Measurements from ENCODE around the gene CTRL. TPM values are rescaled to one million over a fixed set of nuclear protein-coding genes. Genes with fewer than 3 reads are reported as not detected.
"Not testable (repeated sequence)": the region's sequence is repeated elsewhere in the genome, so short reads cannot be mapped to it uniquely, and the experiment has no call there.

CTRL gene
- total RNA-seq, 1 donor from 2014 or later: 2.8 TPM

- TF ChIP-seq, protein P1, sequence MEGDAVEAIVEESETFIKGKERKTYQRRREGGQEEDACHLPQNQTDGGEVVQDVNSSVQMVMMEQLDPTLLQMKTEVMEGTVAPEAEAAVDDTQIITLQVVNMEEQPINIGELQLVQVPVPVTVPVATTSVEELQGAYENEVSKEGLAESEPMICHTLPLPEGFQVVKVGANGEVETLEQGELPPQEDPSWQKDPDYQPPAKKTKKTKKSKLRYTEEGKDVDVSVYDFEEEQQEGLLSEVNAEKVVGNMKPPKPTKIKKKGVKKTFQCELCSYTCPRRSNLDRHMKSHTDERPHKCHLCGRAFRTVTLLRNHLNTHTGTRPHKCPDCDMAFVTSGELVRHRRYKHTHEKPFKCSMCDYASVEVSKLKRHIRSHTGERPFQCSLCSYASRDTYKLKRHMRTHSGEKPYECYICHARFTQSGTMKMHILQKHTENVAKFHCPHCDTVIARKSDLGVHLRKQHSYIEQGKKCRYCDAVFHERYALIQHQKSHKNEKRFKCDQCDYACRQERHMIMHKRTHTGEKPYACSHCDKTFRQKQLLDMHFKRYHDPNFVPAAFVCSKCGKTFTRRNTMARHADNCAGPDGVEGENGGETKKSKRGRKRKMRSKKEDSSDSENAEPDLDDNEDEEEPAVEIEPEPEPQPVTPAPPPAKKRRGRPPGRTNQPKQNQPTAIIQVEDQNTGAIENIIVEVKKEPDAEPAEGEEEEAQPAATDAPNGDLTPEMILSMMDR (IDR thresholded peaks at IDR 0.05; ENCODE audit: partially characterized antibody, unreplicated experiment): no peak
- H3K4me1 Mint-ChIP-seq (ENCODE audit: low read depth, unreplicated experiment): peaks cover 5% of the 10 kb centered on the region
- H3K4me3 Mint-ChIP-seq (ENCODE audit: unreplicated experiment): no peak overlapping the region
- H3K9me3 Mint-ChIP-seq (ENCODE audit: unreplicated experiment): peaks cover 7% of the 10 kb centered on the region
- peaks cover 7% of the 10 kb centered on the region for H3K27me3 Mint-ChIP-seq (ENCODE audit: unreplicated experiment)
- H3K36me3 Mint-ChIP-seq (ENCODE audit: unreplicated experiment): no peaks in the 10 kb centered on the region
- no peak overlapping the region for H3K27ac Mint-ChIP-seq (ENCODE audit: unreplicated experiment)
- no peak for DNase-seq
Measured at GRCh38 chr16:67941469-67942199, 10.0 kb upstream of the CTRL start.

DNA sequence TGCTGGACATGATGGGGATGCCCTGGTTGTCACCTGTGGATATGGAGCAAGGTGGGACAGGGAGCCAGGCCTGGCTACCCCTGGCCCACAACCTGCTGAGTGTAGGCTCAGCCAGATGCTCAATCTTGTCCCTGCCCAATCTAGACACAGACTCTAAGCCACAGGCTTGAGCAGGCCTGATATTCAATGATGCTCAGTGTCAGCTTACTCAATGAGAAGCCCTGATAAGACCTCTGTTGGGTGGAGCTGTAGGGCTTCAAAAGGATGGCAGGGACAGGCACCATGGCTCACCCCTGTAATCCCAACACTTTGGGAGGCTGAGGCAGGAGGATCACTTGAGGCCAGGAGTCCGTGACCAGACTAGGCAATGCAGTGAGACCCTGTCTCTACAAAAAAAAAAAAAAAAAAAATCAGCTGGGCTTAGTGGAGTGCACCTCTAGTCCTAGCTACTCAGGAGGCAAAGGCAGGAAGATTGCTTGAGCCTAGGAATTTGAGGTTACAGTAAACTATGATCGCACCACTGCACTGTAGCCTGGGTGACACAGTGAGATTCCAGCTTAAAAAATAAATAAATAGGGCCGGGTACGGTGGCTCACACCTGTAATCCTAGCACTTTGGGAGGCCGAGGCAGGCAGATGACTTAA, 8.9 kb upstream of the CTRL start:
- Mint-ChIP-seq H3K4me1 (ENCODE audit: low read depth, unreplicated experiment) (peaks cover 5% of the 10 kb centered on the region), H3K4me3 (ENCODE audit: unreplicated experiment) (no peak overlapping the region), H3K27ac (ENCODE audit: unreplicated experiment) (no peak overlapping the region), H3K36me3 (ENCODE audit: unreplicated experiment) (no peaks in the 10 kb centered on the region), H3K9me3 (ENCODE audit: unreplicated experiment) (peaks cover 9% of the 10 kb centered on the region), H3K27me3 (ENCODE audit: unreplicated experiment) (peaks cover 13% of the 10 kb centered on the region)
- DNase-seq: no peak
- TF ChIP-seq, protein P1 (IDR thresholded peaks at IDR 0.05; ENCODE audit: partially characterized antibody, unreplicated experiment): no peak

GRCh38 chr16:67939507-67940445, 8.1 kb upstream of the CTRL start:
- Mint-ChIP-seq H3K4me3 (ENCODE audit: unreplicated experiment) (no peak overlapping the region), H3K27ac (ENCODE audit: unreplicated experiment) (no peak overlapping the region), H3K27me3 (ENCODE audit: unreplicated experiment) (peaks cover 18% of the 10 kb centered on the region), H3K36me3 (ENCODE audit: unreplicated experiment) (no peaks in the 10 kb centered on the region), H3K9me3 (ENCODE audit: unreplicated experiment) (peaks cover 12% of the 10 kb centered on the region), H3K4me1 (ENCODE audit: low read depth, unreplicated experiment) (peaks cover 11% of the 10 kb centered on the region)
- TF ChIP-seq, protein P1 (IDR thresholded peaks at IDR 0.05; ENCODE audit: partially characterized antibody, unreplicated experiment): no peak
- DNase-seq: no peak

GRCh38 chr16:67937713-67938112, 6.1 kb upstream of the CTRL start:
- H3K9me3 Mint-ChIP-seq (ENCODE audit: unreplicated experiment): peaks cover 12% of the 10 kb centered on the region
- not testable (repeated sequence) for H3K27ac Mint-ChIP-seq (ENCODE audit: unreplicated experiment); DNase-seq; H3K4me3 Mint-ChIP-seq (ENCODE audit: unreplicated experiment); H3K36me3 Mint-ChIP-seq (ENCODE audit: unreplicated experiment)
- H3K27me3 Mint-ChIP-seq (ENCODE audit: unreplicated experiment): peaks cover 18% of the 10 kb centered on the region
- peaks cover 13% of the 10 kb centered on the region for H3K4me1 Mint-ChIP-seq (ENCODE audit: low read depth, unreplicated experiment)

GRCh38 chr16:67936880-67937605, 5.4 kb upstream of the CTRL start:
- Mint-ChIP-seq H3K27ac (ENCODE audit: unreplicated experiment) (peak overlapping the region; percentile 52), H3K9me3 (ENCODE audit: unreplicated experiment) (peaks cover 12% of the 10 kb centered on the region), H3K27me3 (ENCODE audit: unreplicated experiment) (peaks cover 18% of the 10 kb centered on the region), H3K4me1 (ENCODE audit: low read depth, unreplicated experiment) (peaks cover 13% of the 10 kb centered on the region), H3K4me3 (ENCODE audit: unreplicated experiment) (peak overlapping the region; percentile 100), H3K36me3 (ENCODE audit: unreplicated experiment) (no peaks in the 10 kb centered on the region)
- TF ChIP-seq, protein P1 (IDR thresholded peaks at IDR 0.05; ENCODE audit: partially characterized antibody, unreplicated experiment): no peak
- DNase-seq: no peak
